ENCODE measurements around the gene SLCO1B1.

DNA sequence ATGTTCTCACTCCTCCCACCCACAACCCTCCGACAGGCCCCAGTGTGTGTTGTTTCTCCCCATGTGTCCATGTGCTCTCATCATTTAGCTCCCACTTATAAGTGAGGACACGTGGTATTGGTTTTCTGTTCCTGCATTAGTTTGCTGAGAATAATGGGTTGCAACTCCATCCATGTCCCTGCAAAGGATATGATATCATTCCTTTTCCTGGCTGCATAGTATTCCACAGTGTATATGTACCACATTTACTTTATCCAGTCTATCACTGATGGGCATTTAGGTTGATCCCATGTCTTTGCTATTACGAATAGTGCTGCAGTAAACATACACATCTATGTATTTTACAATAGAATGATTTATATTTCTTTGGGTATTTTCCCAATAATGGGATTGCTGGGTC is 126.2 kb downstream of the SLCO1B1 start:
- TF ChIP-seq, protein P1, sequence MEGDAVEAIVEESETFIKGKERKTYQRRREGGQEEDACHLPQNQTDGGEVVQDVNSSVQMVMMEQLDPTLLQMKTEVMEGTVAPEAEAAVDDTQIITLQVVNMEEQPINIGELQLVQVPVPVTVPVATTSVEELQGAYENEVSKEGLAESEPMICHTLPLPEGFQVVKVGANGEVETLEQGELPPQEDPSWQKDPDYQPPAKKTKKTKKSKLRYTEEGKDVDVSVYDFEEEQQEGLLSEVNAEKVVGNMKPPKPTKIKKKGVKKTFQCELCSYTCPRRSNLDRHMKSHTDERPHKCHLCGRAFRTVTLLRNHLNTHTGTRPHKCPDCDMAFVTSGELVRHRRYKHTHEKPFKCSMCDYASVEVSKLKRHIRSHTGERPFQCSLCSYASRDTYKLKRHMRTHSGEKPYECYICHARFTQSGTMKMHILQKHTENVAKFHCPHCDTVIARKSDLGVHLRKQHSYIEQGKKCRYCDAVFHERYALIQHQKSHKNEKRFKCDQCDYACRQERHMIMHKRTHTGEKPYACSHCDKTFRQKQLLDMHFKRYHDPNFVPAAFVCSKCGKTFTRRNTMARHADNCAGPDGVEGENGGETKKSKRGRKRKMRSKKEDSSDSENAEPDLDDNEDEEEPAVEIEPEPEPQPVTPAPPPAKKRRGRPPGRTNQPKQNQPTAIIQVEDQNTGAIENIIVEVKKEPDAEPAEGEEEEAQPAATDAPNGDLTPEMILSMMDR (conservative IDR thresholded peaks at IDR 0.05; ENCODE audit: low read depth, low read length): no peak
- TF ChIP-seq EZH2phosphoT487 (IDR thresholded peaks at IDR 0.05; ENCODE audit: borderline replicate concordance, low read length): no peak
- no peak for TF ChIP-seq EZH2 (IDR thresholded peaks at IDR 0.05; ENCODE audit: low read length, unreplicated experiment)

Data from PC-3 (cell line).